ENCODE results near the gene POLE4. TPM values are rescaled to one million over a fixed set of nuclear protein-coding genes. Genes with fewer than 3 reads are reported as not detected.

Gene POLE4
- total RNA-seq, 4 donors from 2014 or later = 22.0 to 35.9 (median 28.7) TPM

DNA sequence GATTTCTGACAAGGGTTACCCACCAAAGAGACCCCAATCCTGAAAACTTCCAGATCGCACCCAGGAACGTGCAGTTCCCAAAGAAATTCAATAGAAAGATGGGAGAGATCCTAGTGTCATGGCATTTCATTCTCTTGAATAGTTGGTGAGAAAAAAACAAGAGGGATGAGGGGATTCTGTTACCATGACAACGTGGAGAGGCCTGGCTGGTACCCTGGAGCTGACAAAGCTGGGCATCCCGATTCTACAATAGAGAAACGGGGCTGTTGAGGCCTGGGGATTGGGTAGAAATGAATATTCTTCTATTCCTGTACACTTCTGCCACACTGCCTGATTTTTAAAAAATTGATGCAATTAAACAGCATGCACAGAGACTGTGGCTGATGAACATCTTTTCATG is 41.0 kb downstream of the POLE4 start:
- H3K36me3 ChIP-seq = no peaks in the 10 kb centered on the region
- H3K4me3 ChIP-seq = no peak overlapping the region
- no peaks in the 10 kb centered on the region for H3K4me1 ChIP-seq
- no peak overlapping the region for H3K27ac ChIP-seq (replicated peaks in 1 of 4)
- no peaks in the 10 kb centered on the region for H3K27me3 ChIP-seq
- TF ChIP-seq, protein P1, sequence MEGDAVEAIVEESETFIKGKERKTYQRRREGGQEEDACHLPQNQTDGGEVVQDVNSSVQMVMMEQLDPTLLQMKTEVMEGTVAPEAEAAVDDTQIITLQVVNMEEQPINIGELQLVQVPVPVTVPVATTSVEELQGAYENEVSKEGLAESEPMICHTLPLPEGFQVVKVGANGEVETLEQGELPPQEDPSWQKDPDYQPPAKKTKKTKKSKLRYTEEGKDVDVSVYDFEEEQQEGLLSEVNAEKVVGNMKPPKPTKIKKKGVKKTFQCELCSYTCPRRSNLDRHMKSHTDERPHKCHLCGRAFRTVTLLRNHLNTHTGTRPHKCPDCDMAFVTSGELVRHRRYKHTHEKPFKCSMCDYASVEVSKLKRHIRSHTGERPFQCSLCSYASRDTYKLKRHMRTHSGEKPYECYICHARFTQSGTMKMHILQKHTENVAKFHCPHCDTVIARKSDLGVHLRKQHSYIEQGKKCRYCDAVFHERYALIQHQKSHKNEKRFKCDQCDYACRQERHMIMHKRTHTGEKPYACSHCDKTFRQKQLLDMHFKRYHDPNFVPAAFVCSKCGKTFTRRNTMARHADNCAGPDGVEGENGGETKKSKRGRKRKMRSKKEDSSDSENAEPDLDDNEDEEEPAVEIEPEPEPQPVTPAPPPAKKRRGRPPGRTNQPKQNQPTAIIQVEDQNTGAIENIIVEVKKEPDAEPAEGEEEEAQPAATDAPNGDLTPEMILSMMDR (IDR thresholded peaks at IDR 0.05) = no peak
- TF ChIP-seq POLR2A (IDR thresholded peaks at IDR 0.05; ENCODE audit: low read depth) = no peak
- no peak for TF ChIP-seq EP300 (IDR thresholded peaks at IDR 0.05)
- no peak for TF ChIP-seq POLR2AphosphoS5 (IDR thresholded peaks at IDR 0.05)
- DNase-seq (ENCODE audit: extremely low spot score) = no peak
- intact Hi-C loops (cut with DNase I) = no loop called here
- WGBS = 94% methylated on average over 5 of the region's 5 CpGs
- peaks cover 0 to 6% (median 0%) of the 10 kb centered on the region in 4 donors for H3K9me3 ChIP-seq

DNA sequence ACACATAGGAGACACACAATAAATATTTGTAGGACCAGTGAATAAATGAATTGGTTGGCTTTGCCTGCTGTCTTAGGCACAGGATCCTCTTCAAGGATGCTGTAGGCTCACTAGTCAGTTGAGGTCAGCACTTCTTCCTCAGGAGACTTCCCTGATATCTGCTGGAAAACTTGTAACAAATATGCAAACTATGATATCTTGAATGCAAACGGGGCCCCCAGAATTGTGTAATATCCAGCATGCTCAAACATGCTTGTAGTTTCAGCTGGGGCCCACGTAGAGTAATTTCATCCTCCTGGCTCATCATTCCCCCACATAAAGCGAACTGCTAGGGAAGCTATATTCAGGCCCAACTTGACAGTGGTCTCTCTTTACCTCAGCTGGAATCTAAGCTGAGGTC is 43.6 kb downstream of the POLE4 start:
- intact Hi-C loops (cut with DNase I) = no loop called here
- Histone ChIP-seq H3K4me1 (no peaks in the 10 kb centered on the region), H3K27me3 (no peaks in the 10 kb centered on the region), H3K4me3 (no peak overlapping the region), H3K27ac (replicated peaks in 1 of 4) (no peak overlapping the region), H3K9me3 (peaks cover 0 to 6% (median 0%) of the 10 kb centered on the region in 4 donors), H3K36me3 (no peaks in the 10 kb centered on the region)
- WGBS = 87% methylated on average over 3 of the region's 3 CpGs
- DNase-seq (ENCODE audit: extremely low spot score) = no peak
- TF ChIP-seq POLR2AphosphoS5 (IDR thresholded peaks at IDR 0.05) = no peak
- no peak for TF ChIP-seq POLR2A (IDR thresholded peaks at IDR 0.05; ENCODE audit: low read depth)
- TF ChIP-seq EP300 (IDR thresholded peaks at IDR 0.05) = no peak
- TF ChIP-seq, protein P1 (IDR thresholded peaks at IDR 0.05) = no peak

GRCh38 chr2:75003276-75003675 is 44.8 kb downstream of the POLE4 start:
- Histone ChIP-seq H3K27ac (replicated peaks in 1 of 4) (no peak overlapping the region), H3K9me3 (peaks cover 0 to 2% (median 0%) of the 10 kb centered on the region in 4 donors), H3K36me3 (no peaks in the 10 kb centered on the region), H3K4me1 (no peaks in the 10 kb centered on the region), H3K4me3 (no peak overlapping the region), H3K27me3 (no peaks in the 10 kb centered on the region)
- 70% methylated on average over 2 of the region's 2 CpGs for WGBS
- no peak for TF ChIP-seq POLR2AphosphoS5 (IDR thresholded peaks at IDR 0.05)
- TF ChIP-seq POLR2A (IDR thresholded peaks at IDR 0.05; ENCODE audit: low read depth) = no peak
- TF ChIP-seq, protein P1 (IDR thresholded peaks at IDR 0.05) = no peak
- no peak for TF ChIP-seq EP300 (IDR thresholded peaks at IDR 0.05)
- intact Hi-C loops (cut with DNase I) = no loop called here
- DNase-seq (ENCODE audit: extremely low spot score) = no peak

GRCh38 chr2:75003773-75004172 is 45.3 kb downstream of the POLE4 start:
- no peak overlapping the region for H3K27ac ChIP-seq (replicated peaks in 1 of 4)
- no peaks in the 10 kb centered on the region for H3K4me1 ChIP-seq
- H3K36me3 ChIP-seq = no peaks in the 10 kb centered on the region
- WGBS = 75% methylated on average over 2 of the region's 2 CpGs
- H3K27me3 ChIP-seq = no peaks in the 10 kb centered on the region
- H3K9me3 ChIP-seq = no peaks in the 10 kb centered on the region
- DNase-seq (ENCODE audit: extremely low spot score) = no peak
- no peak for TF ChIP-seq POLR2AphosphoS5 (IDR thresholded peaks at IDR 0.05)
- no peak for TF ChIP-seq EP300 (IDR thresholded peaks at IDR 0.05)
- TF ChIP-seq, protein P1 (IDR thresholded peaks at IDR 0.05) = no peak
- TF ChIP-seq POLR2A (IDR thresholded peaks at IDR 0.05; ENCODE audit: low read depth) = no peak
- no peak overlapping the region for H3K4me3 ChIP-seq
- intact Hi-C loops (cut with DNase I) = no loop called here

- intact Hi-C loops (cut with DNase I) = no loop called here
- H3K4me3 ChIP-seq = no peak overlapping the region
- peak; percentile 21 for DNase-seq (ENCODE audit: extremely low spot score)
These were observed 47.6 kb downstream of the POLE4 start for GRCh38 chr2:75006041-75006440.

More at GRCh38 chr2:75006041-75006440, 47.6 kb downstream of the POLE4 start:
- Histone ChIP-seq H3K27ac (replicated peaks in 1 of 4) (no peak overlapping the region), H3K36me3 (no peaks in the 10 kb centered on the region), H3K27me3 (no peaks in the 10 kb centered on the region), H3K4me1 (no peaks in the 10 kb centered on the region), H3K9me3 (no peaks in the 10 kb centered on the region)
- TF ChIP-seq POLR2A (IDR thresholded peaks at IDR 0.05; ENCODE audit: low read depth) = no peak
- no peak for TF ChIP-seq EP300 (IDR thresholded peaks at IDR 0.05)
- TF ChIP-seq POLR2AphosphoS5 (IDR thresholded peaks at IDR 0.05) = no peak
- TF ChIP-seq, protein P1 (IDR thresholded peaks at IDR 0.05) = no peak
